GM18951 (cell line): ENCODE data around the gene ABI3BP.

Experiments
- POLR2A ChIP-seq: IDR thresholded peaks from 4 replicates; pipeline ENCODE4 v1.6.1; 2011; ENCODE audit warnings: mild to moderate bottlenecking; ENCODE audit not compliant: insufficient read length, insufficient read depth; ENCODE audit errors: extremely low read depth
- in situ Hi-C: fragments of 300-500 bp; cut with MboI; formaldehyde crosslinking; loops from one replicate; pipeline ENCODE4 v1.12.0; 2022; ENCODE audit warnings: low sequenced_read_pairs, mixed read lengths, inconsistent platforms; ENCODE audit not compliant: unreplicated experiment

ABI3BP gene

DNA sequence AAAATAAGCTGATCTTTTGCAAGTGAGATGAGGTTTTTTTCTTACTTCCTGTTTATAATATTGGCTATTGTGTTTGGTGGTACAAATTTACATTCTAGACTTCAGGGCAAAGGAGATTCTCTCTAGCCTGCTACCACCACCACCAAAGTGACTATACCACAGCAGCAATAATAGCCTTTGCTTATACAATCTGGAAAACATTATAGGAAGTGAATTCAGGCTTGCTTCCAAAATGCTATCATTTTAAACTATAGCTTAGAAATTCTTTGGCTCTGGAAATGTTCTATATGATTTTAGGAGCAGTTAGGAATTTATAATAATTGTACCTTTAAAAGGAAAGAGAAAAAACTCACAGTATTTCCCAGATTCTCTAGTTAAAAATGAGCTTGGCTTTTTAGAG is 189.5 kb downstream of the ABI3BP start:
- TF ChIP-seq POLR2A: no peak
- in situ Hi-C loops: no loop called here

DNA sequence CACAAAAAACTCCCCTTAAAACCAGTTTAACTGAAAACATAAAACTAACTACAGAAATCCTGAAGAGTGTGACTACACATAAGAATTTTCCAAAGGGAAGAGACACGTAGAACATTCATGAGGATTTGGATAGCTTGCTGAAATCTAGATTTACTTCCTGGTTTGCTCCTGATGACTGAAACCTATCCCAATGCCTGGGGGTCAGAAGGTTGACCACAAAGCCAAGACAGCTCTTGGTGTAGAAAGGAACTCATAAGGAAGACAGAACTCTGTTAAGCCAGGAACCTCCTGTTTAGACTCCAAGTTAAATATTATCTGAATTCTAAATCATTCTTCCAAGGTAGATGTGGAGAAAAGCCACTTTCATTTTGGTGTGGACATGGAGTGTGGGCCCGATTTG is 191.1 kb downstream of the ABI3BP start:
- in situ Hi-C loops: no loop called here
- no peak for TF ChIP-seq POLR2A

DNA sequence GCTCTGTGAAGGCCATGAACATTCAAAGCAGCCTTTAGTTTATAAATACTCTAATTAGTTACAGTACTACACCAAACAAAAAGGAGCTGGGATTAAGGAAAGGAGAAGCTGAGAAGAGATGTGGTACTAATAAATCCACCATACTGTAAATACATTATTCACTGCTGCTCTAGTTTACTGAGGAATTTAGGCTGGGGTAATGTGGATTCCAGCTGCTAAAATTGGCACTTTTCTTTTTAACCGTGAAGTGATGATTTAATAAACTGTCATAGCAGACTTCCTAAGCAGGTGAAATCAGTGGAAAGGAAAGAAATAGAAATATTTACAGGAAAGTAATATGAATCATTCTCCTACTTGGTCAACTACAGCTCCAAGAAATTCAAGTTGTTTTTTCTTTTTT is 195.2 kb downstream of the ABI3BP start:
- no peak for TF ChIP-seq POLR2A
- in situ Hi-C loops: no loop called here

DNA sequence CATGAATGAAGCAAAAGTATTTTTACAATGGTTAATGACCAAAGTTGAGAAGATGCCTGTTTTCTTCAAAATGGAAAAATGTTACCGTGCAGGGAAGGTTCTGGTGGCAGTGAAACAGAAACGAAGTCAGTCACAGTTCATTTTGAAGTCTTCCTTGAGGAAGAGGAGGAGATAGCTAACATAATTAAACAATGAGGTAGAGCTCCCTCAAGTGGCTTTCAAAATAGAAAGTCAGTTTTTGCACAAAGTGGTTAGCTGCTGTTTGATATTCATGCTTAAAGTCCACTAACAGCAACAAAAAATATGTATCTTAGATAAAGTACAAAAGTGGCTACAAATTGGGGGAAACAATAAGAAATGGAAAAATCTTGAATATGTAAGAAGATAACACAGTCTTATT is 196.7 kb downstream of the ABI3BP start:
- TF ChIP-seq POLR2A: no peak
- in situ Hi-C loops: no loop called here

DNA sequence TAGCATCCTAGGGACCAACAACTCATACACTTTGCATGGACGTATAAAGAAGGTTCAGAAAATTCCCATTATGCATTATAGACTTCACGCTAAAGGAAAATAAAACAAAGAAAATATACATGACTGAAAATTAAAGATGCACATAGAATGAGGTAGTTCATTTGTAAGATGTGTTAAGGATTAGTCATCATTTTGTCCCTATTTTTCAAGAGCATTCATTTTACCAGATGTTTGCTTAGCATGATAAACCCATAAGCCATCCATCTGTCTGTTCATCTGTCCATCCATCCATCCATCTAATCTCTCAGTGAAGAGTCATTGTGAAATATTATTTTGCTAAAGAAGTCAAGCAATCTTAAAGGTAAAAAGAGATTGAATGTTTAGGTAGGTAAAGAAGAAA is 203.6 kb downstream of the ABI3BP start:
- no peak for TF ChIP-seq POLR2A
- in situ Hi-C loops: no loop called here

DNA sequence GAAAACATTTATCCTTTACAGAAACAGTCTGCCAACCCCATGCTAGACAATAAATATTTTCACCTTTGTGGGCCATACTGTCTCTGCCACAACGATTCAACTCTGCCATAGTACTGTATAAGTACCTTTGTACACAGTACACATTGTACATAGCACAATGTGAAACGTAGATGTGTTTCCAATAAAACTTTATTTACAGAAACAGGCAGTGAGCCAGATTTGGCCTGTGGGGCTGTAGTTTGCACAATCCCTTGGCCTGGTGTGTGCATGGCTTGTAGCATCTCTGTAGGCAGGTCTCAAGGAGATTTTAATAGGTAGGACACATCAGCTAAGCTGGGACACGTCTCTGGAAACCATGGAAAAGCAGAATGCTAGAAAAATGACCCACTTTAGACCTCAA is 209.6 kb downstream of the ABI3BP start:
- in situ Hi-C loops: no loop called here
- no peak for TF ChIP-seq POLR2A

DNA sequence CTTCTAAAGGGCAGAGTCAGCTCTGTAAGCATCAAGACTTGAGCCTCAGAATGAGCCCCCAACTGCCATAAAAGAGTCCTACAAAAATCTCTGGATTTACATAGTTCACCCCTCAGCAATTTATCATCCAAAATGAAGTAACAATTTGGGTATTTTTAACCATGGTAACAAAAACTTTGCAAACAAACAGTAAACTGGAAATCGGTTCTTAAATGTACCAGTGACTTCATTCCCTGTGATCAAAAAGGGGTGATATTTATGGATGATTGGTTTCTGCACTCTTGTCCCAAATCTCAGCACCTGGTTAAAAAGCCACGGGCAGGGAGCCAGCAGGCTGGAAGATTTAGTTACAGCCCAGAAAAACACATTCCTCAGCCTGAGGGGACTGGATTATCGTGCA is 210.3 kb downstream of the ABI3BP start:
- TF ChIP-seq POLR2A: no peak
- in situ Hi-C loops: no loop called here

DNA sequence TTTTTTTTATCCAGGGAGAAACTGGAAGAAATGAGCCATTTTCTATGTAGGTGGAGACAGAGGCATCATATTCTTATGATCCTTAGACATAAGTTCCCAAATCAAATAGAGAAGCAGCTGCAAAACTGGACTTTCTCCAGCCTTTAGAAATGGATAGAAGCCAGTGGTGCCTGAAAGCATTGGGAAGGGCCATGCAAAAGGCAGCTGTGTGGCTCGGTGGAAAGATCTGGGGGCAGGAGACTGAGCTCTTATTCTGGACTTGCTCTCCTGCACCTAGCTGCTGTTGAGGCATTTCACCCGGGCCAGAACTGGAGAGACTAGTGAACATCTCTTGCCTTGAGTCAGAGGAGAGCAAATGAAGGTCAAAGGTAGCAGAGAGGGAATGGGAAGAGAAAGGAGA is 210.9 kb downstream of the ABI3BP start:
- in situ Hi-C loops: no loop called here
- no peak for TF ChIP-seq POLR2A

DNA sequence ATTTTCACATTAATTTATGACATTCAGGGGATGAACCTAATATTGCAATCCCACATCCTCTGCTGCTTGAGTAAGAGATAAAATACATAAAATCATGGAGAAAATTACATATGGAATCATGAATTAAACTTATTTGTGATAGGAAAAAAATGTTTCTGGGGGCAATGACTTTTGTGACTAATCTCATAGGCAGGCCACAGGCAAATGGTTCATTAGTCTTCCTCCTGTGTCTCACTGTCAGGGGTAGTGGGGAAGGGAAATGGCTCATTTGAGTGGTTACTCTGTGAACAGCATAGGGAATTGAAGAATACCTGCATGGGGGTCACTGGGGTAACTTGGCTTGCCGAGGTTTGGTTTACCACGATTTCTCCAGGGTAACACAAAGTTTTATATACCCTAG is 211.9 kb downstream of the ABI3BP start:
- in situ Hi-C loops: no loop called here
- no peak for TF ChIP-seq POLR2A

DNA sequence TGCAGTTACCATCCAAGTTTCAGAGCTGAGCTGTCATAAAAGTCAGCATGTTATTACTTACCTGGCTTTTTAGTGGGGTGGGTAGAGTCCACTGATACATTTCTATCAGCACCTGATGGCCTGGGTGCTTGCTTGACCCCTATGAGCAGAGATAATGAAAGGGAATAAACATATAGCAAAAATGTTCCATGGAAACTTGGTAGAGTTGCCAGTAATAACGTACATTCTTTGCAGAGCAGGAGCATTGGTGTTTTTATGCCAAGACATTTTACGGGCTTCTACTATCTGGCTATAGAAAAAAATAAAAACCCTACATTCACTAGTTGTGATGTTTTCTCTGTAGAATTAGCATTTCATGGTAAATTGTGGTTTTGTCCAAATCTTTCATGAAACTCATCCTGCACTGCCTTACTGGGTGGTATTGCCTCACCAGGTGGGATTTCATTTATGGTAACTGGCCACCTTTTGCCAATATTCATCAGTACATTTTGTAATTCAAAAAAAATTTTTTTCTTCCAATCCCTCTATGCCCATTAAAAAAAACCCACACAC is 213.1 kb downstream of the ABI3BP start:
- TF ChIP-seq POLR2A: no peak
- in situ Hi-C loops: no loop called here

DNA sequence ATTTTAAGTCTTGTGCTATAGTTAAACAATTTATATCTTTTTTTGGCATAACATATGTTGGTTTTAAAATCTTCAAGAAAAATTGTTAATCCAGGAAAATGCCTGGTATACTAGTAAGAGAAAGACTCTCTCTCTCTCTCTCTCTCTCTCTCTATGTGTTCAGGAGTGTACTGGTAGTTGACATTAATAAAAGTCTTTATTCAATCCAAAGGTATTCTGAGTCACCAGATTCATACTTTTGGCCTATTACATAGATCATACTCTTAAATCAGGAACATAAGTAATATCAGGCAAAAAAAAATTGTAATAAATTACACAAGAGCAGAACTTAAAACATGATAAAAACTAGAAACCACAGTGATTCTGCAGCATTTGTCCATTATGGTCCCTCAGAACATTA is 213.7 kb downstream of the ABI3BP start:
- no peak for TF ChIP-seq POLR2A
- in situ Hi-C loops: no loop called here

DNA sequence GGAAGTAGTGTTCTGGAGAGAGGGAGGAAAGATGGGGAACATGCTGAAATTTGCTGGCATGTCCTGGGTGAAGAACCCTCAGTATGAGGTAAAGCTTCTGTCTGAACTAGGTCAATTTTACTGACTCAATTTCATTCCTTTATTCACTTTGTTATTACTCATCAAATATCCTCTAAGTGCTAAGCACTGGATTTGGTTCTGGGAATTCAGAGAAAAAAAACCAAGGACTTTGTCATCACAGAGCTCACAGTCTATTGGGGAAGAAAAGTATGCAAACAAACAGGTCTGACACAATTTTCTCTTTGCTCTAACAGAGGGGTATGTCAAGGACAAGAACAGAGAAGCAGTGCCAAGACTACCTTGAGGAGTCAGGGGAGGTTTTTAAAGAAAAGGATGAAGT is 215.9 kb downstream of the ABI3BP start:
- no peak for TF ChIP-seq POLR2A
- in situ Hi-C loops: no loop called here

DNA sequence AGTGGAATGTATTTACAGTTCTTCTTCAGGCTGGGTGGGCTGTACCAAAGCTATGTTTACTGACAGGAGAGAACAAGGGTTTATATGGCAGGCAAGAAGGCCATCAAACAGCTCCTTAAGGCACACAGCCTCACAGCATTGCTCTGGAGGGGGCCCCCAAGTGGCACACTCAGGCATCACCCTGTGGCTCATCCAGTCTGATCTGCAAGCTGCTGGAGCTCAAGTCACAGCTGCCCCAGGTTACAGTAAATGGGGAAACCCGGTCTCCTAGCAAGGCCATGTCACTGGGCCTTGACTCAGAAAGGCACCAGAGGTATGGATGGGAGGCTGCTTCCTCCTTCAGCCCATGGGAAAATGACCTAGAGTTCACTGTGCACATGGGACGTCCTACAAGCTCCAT is 216.5 kb downstream of the ABI3BP start:
- in situ Hi-C loops: no loop called here
- TF ChIP-seq POLR2A: no peak

DNA sequence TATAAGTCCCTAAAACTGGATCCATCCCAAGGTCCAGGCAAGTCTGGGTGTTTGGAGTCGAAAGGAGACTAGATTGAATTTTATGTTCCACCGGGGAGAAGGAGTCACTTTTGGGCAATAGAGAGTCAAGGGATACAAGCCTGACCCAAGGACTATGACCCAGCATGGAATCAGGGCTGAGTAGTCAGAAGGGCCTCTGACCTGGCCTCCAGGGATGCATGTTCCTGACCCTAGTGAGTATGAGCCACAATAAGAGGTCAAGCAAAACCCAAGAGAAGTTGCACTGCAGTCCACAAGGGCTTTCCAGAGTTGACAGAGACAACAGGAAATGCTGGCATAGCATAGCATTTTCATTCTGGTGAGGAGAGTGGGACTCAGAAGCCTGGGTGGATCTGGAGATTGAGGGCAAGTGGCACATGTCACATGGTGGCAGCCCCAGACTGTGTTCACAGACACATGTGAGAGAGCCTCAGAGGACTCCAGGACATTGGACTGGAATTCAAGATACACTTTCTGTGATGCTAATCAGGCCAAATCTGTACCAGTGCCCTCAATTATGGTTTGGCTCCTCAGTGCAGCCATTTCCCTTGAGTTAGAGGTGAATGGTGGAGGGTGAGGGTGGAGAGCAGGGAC is 217.0 kb downstream of the ABI3BP start:
- no peak for TF ChIP-seq POLR2A
- in situ Hi-C loops: no loop called here

DNA sequence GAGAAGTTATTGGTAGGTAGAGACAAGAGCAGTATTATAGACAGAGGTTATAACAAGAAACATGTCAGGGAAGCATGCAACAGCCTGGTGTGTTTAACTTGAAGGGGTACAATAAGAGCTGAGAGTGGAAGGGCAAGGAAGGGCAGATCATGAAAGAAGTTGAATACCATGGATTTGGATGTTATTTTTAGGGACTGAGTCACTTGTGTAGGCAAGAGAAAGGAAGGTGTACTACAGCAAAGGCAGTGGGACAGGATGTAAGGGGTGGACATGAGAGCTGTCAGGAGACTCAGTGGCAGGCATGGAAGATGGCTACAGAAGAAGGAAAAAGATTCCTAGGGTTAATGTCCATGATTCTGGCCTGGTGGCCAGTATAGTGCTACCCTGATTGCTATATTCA is 217.6 kb downstream of the ABI3BP start:
- in situ Hi-C loops: no loop called here
- TF ChIP-seq POLR2A: no peak
